Measurements from ENCODE around the gene TM7SF3.
A peak's percentile ranks its signal among the peaks of the same experiment; 100 is the strongest.

- no peak for TF ChIP-seq CTCF (IDR thresholded peaks at IDR 0.05; ENCODE audit: low read depth, low read length)
- TF ChIP-seq POLR2A (IDR thresholded peaks at IDR 0.05; ENCODE audit: extremely low read depth, insufficient read length): no peak
- peak; percentile 21; the same call in 1 of the 2 replicates for TF ChIP-seq MAX (IDR thresholded peaks at IDR 0.05; ENCODE audit: low read depth, low read length)
- no peak for TF ChIP-seq MYC (IDR thresholded peaks at IDR 0.05; ENCODE audit: low read depth, low read length)
These were observed 74.2 kb downstream of the TM7SF3 start for GRCh38 chr12:26939953-26940352.

Data from NB4 (cell line).